Activated B cell treated with CpG ODN at 0.5 μM for 24 hours (primary cell): Measurements from ENCODE around the gene PYROXD2. TPM values are rescaled to one million over a fixed set of nuclear protein-coding genes. Genes with fewer than 3 reads are reported as not detected.

Experiments
- ATAC-seq: fragments of 200-7000 bp; cut with Tn5 transposase; one replicate; pipeline ENCODE4 v1.10.0; 2021; ENCODE audit warnings: low read depth, mild to moderate bottlenecking, moderate library complexity
- CTCF ChIA-PET: fragments of 350-600 bp; sonication (Branson Sonifier 250); formaldehyde crosslinking; loops from one replicate; lab custom pipeline; 2021; ENCODE audit warnings: antibody characterized with exemption; lab: Charles Lee
- POLR2A ChIA-PET: fragments of 350-600 bp; sonication (Branson Sonifier 250); formaldehyde crosslinking; loops from one replicate; lab custom pipeline; 2021; ENCODE audit warnings: antibody characterized with exemption; lab: Charles Lee
- DNase-seq: peaks from one replicate; pipeline ENCODE4 v3.0.0; 2022
- H3K27ac Mint-ChIP-seq: one replicate; pipeline ENCODE4 v1.8.0; 2020; ENCODE audit warnings: mixed read lengths
- H3K27me3 Mint-ChIP-seq: one replicate; pipeline ENCODE4 v1.8.0; 2021; ENCODE audit warnings: mixed read lengths
- H3K36me3 Mint-ChIP-seq: one replicate; pipeline ENCODE4 v1.8.0; 2021; ENCODE audit warnings: low read depth, mixed read lengths
- H3K4me1 Mint-ChIP-seq: one replicate; pipeline ENCODE4 v1.8.0; 2021; ENCODE audit warnings: mixed read lengths
- H3K4me3 Mint-ChIP-seq: one replicate; pipeline ENCODE4 v1.8.0; 2020; ENCODE audit warnings: mild to moderate bottlenecking, mixed read lengths
- H3K9me3 Mint-ChIP-seq: one replicate; pipeline ENCODE4 v1.8.0; 2020; ENCODE audit warnings: mixed read lengths
- CTCF ChIP-seq: fragments of 200-600 bp; IDR thresholded peaks from one replicate; pipeline ENCODE4 v1.8.0; 2022; ENCODE audit warnings: antibody characterized with exemption, mild to moderate bottlenecking
- intact Hi-C: fragments of 100-400 bp; cut with micrococcal nuclease; formaldehyde crosslinking; loops from one replicate; pipeline ENCODE4 v1.15.1; 2024
- total RNA-seq: library from RNA; stranded (reverse); gene quantifications from 2 replicates; pipeline ENCODE4 v1.2.3, GENCODE V29; 2022

The PYROXD2 gene
- total RNA-seq, 1 donor from 2014 or later: 11.4 TPM

DNA sequence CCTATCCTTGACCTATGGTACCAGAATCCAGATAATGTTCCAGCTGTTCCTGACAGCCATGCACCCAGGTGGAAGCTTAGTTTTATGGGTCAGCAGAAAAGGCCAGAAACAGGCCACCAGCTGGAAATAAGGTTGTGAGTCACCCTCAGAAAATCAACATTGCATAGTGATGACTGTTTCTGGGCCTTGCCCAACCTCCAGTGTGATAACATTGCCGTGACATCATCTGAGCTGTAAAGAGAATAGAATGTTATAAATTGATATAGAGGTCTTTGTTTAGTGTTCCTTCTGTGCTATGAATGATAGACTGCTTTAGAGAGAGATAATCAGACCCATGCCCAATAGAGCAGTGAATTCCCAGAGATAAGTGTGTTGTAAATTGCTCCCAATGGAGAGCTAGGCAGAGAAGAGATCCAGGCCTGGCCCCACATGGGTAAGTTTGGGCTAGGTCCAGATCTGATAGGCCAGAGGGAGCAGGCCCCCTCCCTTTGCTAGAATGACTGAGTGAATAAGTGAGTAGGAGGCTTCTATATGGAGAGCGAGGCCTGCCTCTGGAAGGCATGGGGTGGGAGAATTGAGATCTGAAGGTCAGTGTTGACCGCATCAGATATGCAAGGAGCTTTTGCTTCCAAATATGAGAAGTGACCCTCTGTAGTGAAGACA lies 46.0 kb upstream of the PYROXD2 start:
- Mint-ChIP-seq H3K4me3 (no peak overlapping the region), H3K27me3 (peaks cover 14% of the 10 kb centered on the region), H3K4me1 (no peaks in the 10 kb centered on the region), H3K9me3 (no peaks in the 10 kb centered on the region), H3K27ac (no peak overlapping the region), H3K36me3 (no peaks in the 10 kb centered on the region)
- DNase-seq: no peak
- intact Hi-C loops: loop anchor here (10.0 kb wide), 1 partner anchor 934 kb away; no protein-coding TSS in a partner anchor
- ATAC-seq: no peak
- ChIA-PET CTCF (no interaction called here), POLR2A (no interaction called here)
- no peak for TF ChIP-seq CTCF

GRCh38 chr10:98458809-98459784 lies 44.1 kb upstream of the PYROXD2 start:
- no peak overlapping the region for H3K4me3 Mint-ChIP-seq
- DNase-seq: no peak
- CTCF ChIA-PET: interaction anchor here (1.9 kb wide), 1 partner anchor 8 kb away, joined by 6 read pairs; no protein-coding TSS in a partner anchor
- H3K27me3 Mint-ChIP-seq: peaks cover 10% of the 10 kb centered on the region
- no peaks in the 10 kb centered on the region for H3K36me3 Mint-ChIP-seq
- no peak overlapping the region for H3K27ac Mint-ChIP-seq
- TF ChIP-seq CTCF: no peak
- no peaks in the 10 kb centered on the region for H3K9me3 Mint-ChIP-seq
- POLR2A ChIA-PET: no interaction called here
- ATAC-seq: no peak
- H3K4me1 Mint-ChIP-seq: no peaks in the 10 kb centered on the region
- intact Hi-C loops: no loop called here

DNA sequence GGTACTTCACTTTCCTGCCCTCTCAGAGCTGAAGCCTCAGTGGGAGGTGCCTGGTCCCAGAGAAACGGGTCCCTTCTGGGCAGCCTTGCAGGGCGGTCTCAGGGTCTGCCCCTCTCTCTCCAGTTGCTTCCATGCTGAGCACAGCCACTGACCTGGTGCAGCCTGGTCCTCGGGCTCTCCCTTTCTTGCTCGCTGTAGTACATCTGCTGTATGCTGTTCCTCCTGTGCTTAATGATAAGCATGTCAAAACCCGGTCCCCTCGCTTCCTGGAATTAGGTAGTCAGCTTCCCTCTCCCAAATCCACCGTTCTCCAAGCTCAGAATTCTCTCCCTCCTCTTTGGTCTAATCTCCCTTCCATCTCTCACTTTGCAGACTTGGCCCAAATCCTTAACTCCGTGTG lies 42.7 kb upstream of the PYROXD2 start:
- intact Hi-C loops: no loop called here
- CTCF ChIA-PET: interaction anchor here (1.9 kb wide), 1 partner anchor 10 kb away, joined by 6 read pairs; no protein-coding TSS in a partner anchor

DNA sequence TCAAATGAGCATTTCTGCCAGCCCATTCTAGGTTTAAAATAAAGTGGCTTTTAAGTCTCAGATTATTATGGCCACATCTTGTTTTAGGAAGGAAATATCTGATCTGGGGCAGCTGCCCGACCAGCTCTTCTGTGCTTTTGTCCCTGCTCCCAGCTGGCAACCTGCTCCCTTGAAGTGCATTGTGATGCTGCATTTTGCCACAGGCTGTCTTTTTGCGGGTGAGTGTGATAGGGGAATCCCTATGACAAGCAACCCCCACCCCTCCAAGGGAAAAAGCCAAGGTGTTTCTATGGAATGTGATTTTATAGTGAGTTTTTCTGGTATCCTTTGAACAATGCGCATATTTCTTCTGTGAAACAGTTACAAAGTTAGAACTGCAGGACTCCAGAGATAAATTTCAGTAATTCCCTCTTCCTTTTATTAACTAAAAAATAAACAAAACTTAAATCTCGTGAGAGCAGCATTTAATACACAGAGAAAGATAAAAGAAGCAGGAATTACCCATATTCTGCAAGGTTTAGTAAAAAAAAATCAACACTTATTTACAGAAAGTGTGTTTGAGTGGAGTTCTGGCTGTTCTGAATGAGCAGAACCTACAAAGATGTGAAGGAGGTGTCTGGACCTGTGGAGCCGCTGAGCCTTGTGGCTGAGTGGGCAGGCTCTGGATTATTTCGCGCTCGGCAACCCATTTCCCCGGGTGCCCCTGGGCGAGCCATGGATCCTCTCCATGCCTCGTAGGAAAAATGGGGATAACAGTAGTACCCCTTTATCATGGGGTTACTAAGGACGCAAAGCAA lies 41.9 kb upstream of the PYROXD2 start:
- ChIA-PET POLR2A (no interaction called here), CTCF (no interaction called here)
- DNase-seq (no peak), ATAC-seq (no peak)
- TF ChIP-seq CTCF: no peak
- H3K4me1 Mint-ChIP-seq: no peaks in the 10 kb centered on the region
- no peaks in the 10 kb centered on the region for H3K36me3 Mint-ChIP-seq
- no peaks in the 10 kb centered on the region for H3K9me3 Mint-ChIP-seq
- H3K4me3 Mint-ChIP-seq: no peak overlapping the region
- no peak overlapping the region for H3K27ac Mint-ChIP-seq
- intact Hi-C loops: no loop called here
- peaks cover 14% of the 10 kb centered on the region for H3K27me3 Mint-ChIP-seq

More for the DNA sequence above, 42.7 kb upstream of the PYROXD2 start:
- H3K4me3 Mint-ChIP-seq: no peak overlapping the region
- H3K4me1 Mint-ChIP-seq: no peaks in the 10 kb centered on the region
- peaks cover 12% of the 10 kb centered on the region for H3K27me3 Mint-ChIP-seq
- POLR2A ChIA-PET: no interaction called here
- H3K36me3 Mint-ChIP-seq: no peaks in the 10 kb centered on the region
- no peak for ATAC-seq
- DNase-seq: no peak
- no peaks in the 10 kb centered on the region for H3K9me3 Mint-ChIP-seq
- H3K27ac Mint-ChIP-seq: no peak overlapping the region
- TF ChIP-seq CTCF: no peak
